ENCODE measurements around the gene NLE1. TPM values are rescaled to one million over a fixed set of nuclear protein-coding genes. Genes with fewer than 3 reads are reported as not detected.
"Not testable (repeated sequence)": the region's sequence is repeated elsewhere in the genome, so short reads cannot be mapped to it uniquely, and the experiment has no call there.

NLE1 gene
- polyA plus RNA-seq, 1 experiment, result 10.5 TPM

GRCh38 chr17:35121315-35121714, 20.8 kb downstream of the NLE1 start, which contains the start of gene FNDC8:
Gene FNDC8 (plus strand): TSS chr17:35121615. CDS start chr17:35121694, 79 bp downstream.
- POLR2A ChIA-PET, result no interaction called here
- no peak for DNase-seq (ENCODE audit: low read depth, low spot score)
- CTCF ChIA-PET, result interaction anchor here (0.6 to 3.7 kb wide), 7 partner anchors 8 to 926 kb away, joined by 3 to 41 read pairs (median 5); no protein-coding TSS in a partner anchor
- Histone ChIP-seq H3K27me3 (ENCODE audit: control insufficient read depth, insufficient read depth, low read length) (no peaks in the 10 kb centered on the region), H3K4me3 (ENCODE audit: low read depth, low read length) (no peak within 1 kb of the TSS), H3K27ac (ENCODE audit: low read depth, low read length) (no peak within 1 kb of the TSS), H3K9me3 (ENCODE audit: control insufficient read depth, insufficient read depth, low read length) (peaks cover 3% of the 10 kb centered on the region; the same call in 1 of the 2 replicates)
- TF ChIP-seq CTCF (IDR thresholded peaks at IDR 0.05; ENCODE audit: low read depth, low read length), result no peak

- peak; percentile 15 for DNase-seq (ENCODE audit: low read depth, low spot score)
- Histone ChIP-seq H3K9me3 (ENCODE audit: control insufficient read depth, insufficient read depth, low read length) (peaks cover 3% of the 10 kb centered on the region; the same call in 1 of the 2 replicates), H3K27ac (ENCODE audit: low read depth, low read length) (peak within 1 kb of the TSS; percentile 39), H3K4me3 (ENCODE audit: low read depth, low read length) (peak within 1 kb of the TSS; percentile 85), H3K27me3 (ENCODE audit: control insufficient read depth, insufficient read depth, low read length) (no peaks in the 10 kb centered on the region)
- peak; percentile 71 for TF ChIP-seq CTCF (IDR thresholded peaks at IDR 0.05; ENCODE audit: low read depth, low read length)
- CTCF ChIA-PET, result interaction anchor here (0.5 to 3.7 kb wide), 32 partner anchors 9 to 758 kb away, joined by 3 to 41 read pairs (median 4); no protein-coding TSS in a partner anchor
- POLR2A ChIA-PET, result interaction anchor here (1.1 to 1.7 kb wide), 2 partner anchors 8 to 97 kb away, joined by 3 to 9 read pairs; no protein-coding TSS in a partner anchor
Observed at GRCh38 chr17:35119370-35120165, 22.5 kb downstream of the NLE1 start, which contains the start of gene RAD51D. Gene RAD51D (minus strand): TSS chr17:35119860. CDS start chr17:35119613, 247 bp downstream.

- ChIA-PET CTCF (interaction anchor here (0.6 to 3.7 kb wide), 8 partner anchors 11 to 574 kb away, joined by 3 to 41 read pairs (median 6); no protein-coding TSS in a partner anchor), POLR2A (interaction anchor here (0.6 to 1.6 kb wide), 3 partner anchors 24 to 137 kb away, joined by 3 to 6 read pairs (median 4); partner anchors contain the start of gene LIG3)
- no peak overlapping the region for H3K27ac ChIP-seq (ENCODE audit: low read depth, low read length)
- H3K27me3 ChIP-seq (ENCODE audit: control insufficient read depth, insufficient read depth, low read length), result no peaks in the 10 kb centered on the region
- no peak overlapping the region for H3K4me3 ChIP-seq (ENCODE audit: low read depth, low read length)
- no peak for DNase-seq (ENCODE audit: low read depth, low spot score)
- TF ChIP-seq CTCF (IDR thresholded peaks at IDR 0.05; ENCODE audit: low read depth, low read length), result no peak
- peaks cover 3% of the 10 kb centered on the region; the same call in 1 of the 2 replicates for H3K9me3 ChIP-seq (ENCODE audit: control insufficient read depth, insufficient read depth, low read length)
Observed at GRCh38 chr17:35117984-35118383, 24.1 kb downstream of the NLE1 start.

GRCh38 chr17:35116845-35117244, 25.3 kb downstream of the NLE1 start:
- TF ChIP-seq CTCF (IDR thresholded peaks at IDR 0.05; ENCODE audit: low read depth, low read length), result no peak
- CTCF ChIA-PET, result no interaction called here
- Histone ChIP-seq H3K27ac (ENCODE audit: low read depth, low read length) (no peak overlapping the region), H3K27me3 (ENCODE audit: control insufficient read depth, insufficient read depth, low read length) (no peaks in the 10 kb centered on the region), H3K9me3 (ENCODE audit: control insufficient read depth, insufficient read depth, low read length) (peaks cover 3% of the 10 kb centered on the region; the same call in 1 of the 2 replicates), H3K4me3 (ENCODE audit: low read depth, low read length) (no peak overlapping the region)
- DNase-seq (ENCODE audit: low read depth, low spot score), result no peak
- POLR2A ChIA-PET, result interaction anchor here (1.3 kb wide), 1 partner anchor 120 kb away, joined by 4 read pairs; no protein-coding TSS in a partner anchor

- H3K4me3 ChIP-seq (ENCODE audit: low read depth, low read length); H3K27ac ChIP-seq (ENCODE audit: low read depth, low read length); DNase-seq (ENCODE audit: low read depth, low spot score); POLR2A ChIA-PET; H3K27me3 ChIP-seq (ENCODE audit: control insufficient read depth, insufficient read depth, low read length); H3K9me3 ChIP-seq (ENCODE audit: control insufficient read depth, insufficient read depth, low read length): not testable (repeated sequence)
- CTCF ChIA-PET, result interaction anchor here (2.0 kb wide), 1 partner anchor 9 kb away, joined by 6 read pairs; the partner anchor contains the start of gene RAD51D
Observed at GRCh38 chr17:35110791-35111190, 31.3 kb downstream of the NLE1 start.
